Caco-2 (cell line): Measurements from ENCODE around the gene USF2. TPM values are rescaled to one million over a fixed set of nuclear protein-coding genes. Genes with fewer than 3 reads are reported as not detected.
A peak's percentile ranks its signal among the peaks of the same experiment; 100 is the strongest.

ENCODE experiments used
- BruUV-seq: library from RNA; stranded (reverse); fragments of 400-500 nt; replicated peaks from 2 replicates; lab custom pipeline; 2021; lab: Mats Ljungman, UMichigan
- CTCF ChIA-PET: fragments of 300-600 bp; sonication (Branson Sonifier 250); formaldehyde crosslinking; loops from one replicate; lab custom pipeline; 2022; ENCODE audit warnings: antibody characterized with exemption; lab: Charles Lee
- POLR2A ChIA-PET: fragments of 300-600 bp; sonication (Branson Sonifier 250); formaldehyde crosslinking; loops from one replicate; lab custom pipeline; 2022; ENCODE audit warnings: antibody characterized with exemption; lab: Charles Lee
- DNase-seq, 2 experiments: peaks; one replicate each; pipeline versions ENCODE4 v3.0.0 to v3.0.0-alpha.2; 2020 to 2022
- H3K27me3 ChIP-seq: replicated peaks from 2 replicates; pipeline ENCODE4 v1.6.0; 2011; ENCODE audit warnings: low read length; ENCODE audit not compliant: control insufficient read depth, insufficient read depth
- H3K36me3 ChIP-seq: 2 replicates; pipeline ENCODE4 v1.5.1; 2011; ENCODE audit warnings: low read length; ENCODE audit not compliant: control insufficient read depth, insufficient read depth
- H3K4me1 ChIP-seq: fragments of 250-450 bp; sonication (Bioruptor Pico); 2 replicates; pipeline ENCODE4 v1.5.1; 2020; ENCODE audit warnings: mild to moderate bottlenecking
- H3K4me3 ChIP-seq: 2 replicates; pipeline ENCODE4 v1.5.1; 2011; ENCODE audit warnings: low read depth, mild to moderate bottlenecking, control low read depth, low read length
- H3K9me3 ChIP-seq: fragments of 250-450 bp; sonication (Bioruptor Pico); 2 replicates; pipeline ENCODE4 v1.5.1; 2020; ENCODE audit warnings: mild to moderate bottlenecking, moderate library complexity
- H3K27ac Mint-ChIP-seq: one replicate; pipeline ENCODE4 v1.8.0; 2022; ENCODE audit warnings: mixed read lengths; ENCODE audit not compliant: unreplicated experiment
- H3K27me3 Mint-ChIP-seq: one replicate; pipeline ENCODE4 v1.8.0; 2022; ENCODE audit warnings: mixed read lengths; ENCODE audit not compliant: insufficient read depth, unreplicated experiment
- H3K36me3 Mint-ChIP-seq: one replicate; pipeline ENCODE4 v1.8.0; 2022; ENCODE audit warnings: mild to moderate bottlenecking, mixed read lengths; ENCODE audit not compliant: insufficient read depth, unreplicated experiment
- H3K4me1 Mint-ChIP-seq: one replicate; pipeline ENCODE4 v1.8.0; 2022; ENCODE audit warnings: low read depth, mixed read lengths; ENCODE audit not compliant: unreplicated experiment
- H3K4me3 Mint-ChIP-seq: one replicate; pipeline ENCODE4 v1.8.0; 2022; ENCODE audit warnings: mild to moderate bottlenecking, moderate library complexity, mixed read lengths; ENCODE audit not compliant: unreplicated experiment
- H3K9me3 Mint-ChIP-seq: one replicate; pipeline ENCODE4 v1.8.0; 2022; ENCODE audit warnings: mixed read lengths; ENCODE audit not compliant: unreplicated experiment
- intact Hi-C: fragments of 100-400 bp; cut with micrococcal nuclease; formaldehyde crosslinking; loops from one replicate; pipeline ENCODE4 v1.10.0; 2022; ENCODE audit not compliant: unreplicated experiment
- total RNA-seq: library from RNA; stranded (reverse); gene quantifications from 2 replicates; pipeline ENCODE4 v1.2.3, GENCODE V29; 2022
- TF ChIP-seq, protein P1 (sequence below), 2 experiments: fragments of 200-600 bp in 1 of 2; IDR thresholded peaks; 1 replicate in 1 of 2; 2 replicates in 1 of 2; pipeline versions ENCODE4 v1.5.1 to v1.8.0; 2011 to 2022; ENCODE audit warnings: antibody characterized with exemption in 1 of 2, control low read depth in 1 of 2, inconsistent platforms in 1 of 2, low read depth in 1 of 2, low read length in 1 of 2, mild to moderate bottlenecking in 1 of 2, moderate library complexity in 1 of 2; ENCODE audit not compliant: insufficient read depth in 1 of 2, severe bottlenecking in 1 of 2, unreplicated experiment in 1 of 2

USF2 gene
- total RNA-seq, 1 experiment from 2014 or later: 105 TPM

DNA sequence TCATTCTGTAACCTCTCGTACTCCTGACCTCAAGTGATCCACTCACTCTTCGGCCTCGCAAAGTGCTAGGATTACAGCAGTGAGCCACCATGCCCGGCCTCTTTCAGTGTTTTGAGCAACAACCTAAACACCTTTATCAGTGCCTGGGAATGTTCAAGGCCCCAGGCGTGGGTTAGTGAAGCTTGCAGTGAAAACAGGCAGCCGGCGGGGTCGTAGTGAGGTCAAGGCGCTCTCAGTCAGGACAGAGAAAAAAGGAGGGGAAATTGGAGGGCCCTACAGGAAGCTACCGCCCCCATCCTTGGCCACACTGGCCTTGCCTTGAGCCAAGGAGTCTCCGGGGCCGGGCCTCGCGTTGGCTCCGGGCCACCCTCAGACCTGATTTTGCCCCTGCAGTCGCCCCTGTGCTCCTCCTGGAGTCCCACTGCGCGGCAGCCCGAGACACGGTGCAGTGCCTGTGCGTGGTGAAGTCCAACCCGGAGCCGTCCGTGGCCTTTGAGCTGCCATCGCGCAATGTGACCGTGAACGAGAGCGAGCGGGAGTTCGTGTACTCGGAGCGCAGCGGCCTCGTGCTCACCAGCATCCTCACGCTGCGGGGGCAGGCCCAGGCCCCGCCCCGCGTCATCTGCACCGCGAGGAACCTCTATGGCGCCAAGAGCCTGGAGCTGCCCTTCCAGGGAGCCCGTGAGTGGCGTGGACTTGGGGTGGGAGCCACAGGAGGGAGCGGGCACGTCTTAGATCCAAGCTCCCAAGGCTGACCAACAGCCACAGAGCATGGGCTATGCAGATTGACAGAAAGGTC, 40.9 kb downstream of the USF2 start:
- Histone ChIP-seq H3K4me3 (no peak overlapping the region), H3K36me3 (no peaks in the 10 kb centered on the region), H3K4me1 (peaks cover 41% of the 10 kb centered on the region), H3K9me3 (no peaks in the 10 kb centered on the region), H3K27me3 (no peaks in the 10 kb centered on the region)
- no TSS peak for BruUV-seq
- ChIA-PET POLR2A (no interaction called here), CTCF (interaction anchor here (1.0 kb wide), 1 partner anchor 18 kb away, joined by 3 read pairs; no protein-coding TSS in a partner anchor)
- intact Hi-C loops: no loop called here
- Mint-ChIP-seq H3K27ac (peak overlapping the region; percentile 38), H3K4me1 (peaks cover 18% of the 10 kb centered on the region), H3K4me3 (peak overlapping the region; percentile 7), H3K9me3 (no peaks in the 10 kb centered on the region), H3K36me3 (no peaks in the 10 kb centered on the region), H3K27me3 (no peaks in the 10 kb centered on the region)
- TF ChIP-seq, protein P1, sequence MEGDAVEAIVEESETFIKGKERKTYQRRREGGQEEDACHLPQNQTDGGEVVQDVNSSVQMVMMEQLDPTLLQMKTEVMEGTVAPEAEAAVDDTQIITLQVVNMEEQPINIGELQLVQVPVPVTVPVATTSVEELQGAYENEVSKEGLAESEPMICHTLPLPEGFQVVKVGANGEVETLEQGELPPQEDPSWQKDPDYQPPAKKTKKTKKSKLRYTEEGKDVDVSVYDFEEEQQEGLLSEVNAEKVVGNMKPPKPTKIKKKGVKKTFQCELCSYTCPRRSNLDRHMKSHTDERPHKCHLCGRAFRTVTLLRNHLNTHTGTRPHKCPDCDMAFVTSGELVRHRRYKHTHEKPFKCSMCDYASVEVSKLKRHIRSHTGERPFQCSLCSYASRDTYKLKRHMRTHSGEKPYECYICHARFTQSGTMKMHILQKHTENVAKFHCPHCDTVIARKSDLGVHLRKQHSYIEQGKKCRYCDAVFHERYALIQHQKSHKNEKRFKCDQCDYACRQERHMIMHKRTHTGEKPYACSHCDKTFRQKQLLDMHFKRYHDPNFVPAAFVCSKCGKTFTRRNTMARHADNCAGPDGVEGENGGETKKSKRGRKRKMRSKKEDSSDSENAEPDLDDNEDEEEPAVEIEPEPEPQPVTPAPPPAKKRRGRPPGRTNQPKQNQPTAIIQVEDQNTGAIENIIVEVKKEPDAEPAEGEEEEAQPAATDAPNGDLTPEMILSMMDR (IDR thresholded peaks at IDR 0.05; ENCODE audit: insufficient read depth in 1 of 2, low read depth in 1 of 2, low read length in 1 of 2, severe bottlenecking in 1 of 2, unreplicated experiment in 1 of 2): no peak
- peak; percentile 81 to 84 for DNase-seq

GRCh38 chr19:35310331-35310730, 41.6 kb downstream of the USF2 start:
- CTCF ChIA-PET: no interaction called here
- peaks cover 41% of the 10 kb centered on the region for H3K4me1 ChIP-seq
- H3K27ac Mint-ChIP-seq: no peak overlapping the region
- H3K36me3 Mint-ChIP-seq: no peaks in the 10 kb centered on the region
- no TSS peak for BruUV-seq
- DNase-seq: no peak
- no peak overlapping the region for H3K4me3 Mint-ChIP-seq
- no peaks in the 10 kb centered on the region for H3K9me3 ChIP-seq
- H3K27me3 ChIP-seq: no peaks in the 10 kb centered on the region
- H3K36me3 ChIP-seq: no peaks in the 10 kb centered on the region
- POLR2A ChIA-PET: no interaction called here
- no peaks in the 10 kb centered on the region for H3K9me3 Mint-ChIP-seq
- intact Hi-C loops: no loop called here
- TF ChIP-seq, protein P1 (IDR thresholded peaks at IDR 0.05; ENCODE audit: insufficient read depth in 1 of 2, low read depth in 1 of 2, low read length in 1 of 2, severe bottlenecking in 1 of 2, unreplicated experiment in 1 of 2): no peak
- no peaks in the 10 kb centered on the region for H3K27me3 Mint-ChIP-seq
- no peak overlapping the region for H3K4me3 ChIP-seq
- H3K4me1 Mint-ChIP-seq: peaks cover 18% of the 10 kb centered on the region

DNA sequence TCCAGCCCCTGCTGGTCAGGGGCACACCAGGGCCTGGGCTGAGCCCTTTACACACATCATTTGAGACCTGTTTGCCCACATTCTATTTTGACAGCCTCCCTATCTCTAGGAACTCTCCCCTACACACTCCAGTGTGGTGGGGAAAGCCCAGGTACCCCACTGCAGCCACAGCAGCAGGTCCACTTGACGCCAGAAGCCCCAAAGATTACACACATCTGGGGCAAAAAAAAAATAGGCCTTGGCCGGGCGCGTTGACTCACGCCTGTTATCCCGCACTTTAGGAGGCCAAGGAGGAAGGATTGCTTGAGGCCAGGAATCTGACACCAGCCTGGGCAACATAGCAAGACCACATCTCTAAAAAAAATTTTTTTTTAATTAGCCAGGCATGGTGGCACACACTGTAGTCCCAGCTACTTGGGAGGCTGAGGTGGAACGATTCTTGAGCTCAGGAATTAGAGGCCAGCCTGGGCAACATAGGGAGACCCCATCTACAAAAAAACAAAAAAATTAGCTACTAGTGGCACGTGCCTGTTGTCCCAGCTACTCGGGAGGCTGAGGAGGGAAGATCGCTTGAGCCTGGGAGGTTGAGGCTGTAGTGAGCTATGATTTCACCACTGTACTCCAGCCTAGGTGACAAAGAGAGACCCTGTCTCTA, 42.2 kb downstream of the USF2 start:
- Histone ChIP-seq H3K9me3 (no peaks in the 10 kb centered on the region), H3K4me1 (peaks cover 41% of the 10 kb centered on the region), H3K36me3 (no peaks in the 10 kb centered on the region), H3K27me3 (no peaks in the 10 kb centered on the region), H3K4me3 (no peak overlapping the region)
- TF ChIP-seq, protein P1 (IDR thresholded peaks at IDR 0.05; ENCODE audit: insufficient read depth in 1 of 2, low read depth in 1 of 2, low read length in 1 of 2, severe bottlenecking in 1 of 2, unreplicated experiment in 1 of 2): no peak
- H3K27ac Mint-ChIP-seq: no peak overlapping the region
- ChIA-PET POLR2A (no interaction called here), CTCF (interaction anchor here (0.6 kb wide), 1 partner anchor 168 kb away, joined by 4 read pairs; no protein-coding TSS in a partner anchor)
- intact Hi-C loops: no loop called here
- H3K36me3 Mint-ChIP-seq: no peaks in the 10 kb centered on the region
- no TSS peak for BruUV-seq
- H3K9me3 Mint-ChIP-seq: no peaks in the 10 kb centered on the region
- peaks cover 18% of the 10 kb centered on the region for H3K4me1 Mint-ChIP-seq
- DNase-seq: no peak
- H3K27me3 Mint-ChIP-seq: no peaks in the 10 kb centered on the region
- no peak overlapping the region for H3K4me3 Mint-ChIP-seq
